ENCODE measurements around the gene MTUS2. TPM values are rescaled to one million over a fixed set of nuclear protein-coding genes. Genes with fewer than 3 reads are reported as not detected.

The MTUS2 gene
- total and polyA plus RNA-seq, 10 of the 15 experiments (the other 5 are each of a cell fraction or from before 2014, with no cell fraction given), result under 0.01 to 0.05 (median 0.02) TPM; not detected in 6

- TF ChIP-seq, protein P1, sequence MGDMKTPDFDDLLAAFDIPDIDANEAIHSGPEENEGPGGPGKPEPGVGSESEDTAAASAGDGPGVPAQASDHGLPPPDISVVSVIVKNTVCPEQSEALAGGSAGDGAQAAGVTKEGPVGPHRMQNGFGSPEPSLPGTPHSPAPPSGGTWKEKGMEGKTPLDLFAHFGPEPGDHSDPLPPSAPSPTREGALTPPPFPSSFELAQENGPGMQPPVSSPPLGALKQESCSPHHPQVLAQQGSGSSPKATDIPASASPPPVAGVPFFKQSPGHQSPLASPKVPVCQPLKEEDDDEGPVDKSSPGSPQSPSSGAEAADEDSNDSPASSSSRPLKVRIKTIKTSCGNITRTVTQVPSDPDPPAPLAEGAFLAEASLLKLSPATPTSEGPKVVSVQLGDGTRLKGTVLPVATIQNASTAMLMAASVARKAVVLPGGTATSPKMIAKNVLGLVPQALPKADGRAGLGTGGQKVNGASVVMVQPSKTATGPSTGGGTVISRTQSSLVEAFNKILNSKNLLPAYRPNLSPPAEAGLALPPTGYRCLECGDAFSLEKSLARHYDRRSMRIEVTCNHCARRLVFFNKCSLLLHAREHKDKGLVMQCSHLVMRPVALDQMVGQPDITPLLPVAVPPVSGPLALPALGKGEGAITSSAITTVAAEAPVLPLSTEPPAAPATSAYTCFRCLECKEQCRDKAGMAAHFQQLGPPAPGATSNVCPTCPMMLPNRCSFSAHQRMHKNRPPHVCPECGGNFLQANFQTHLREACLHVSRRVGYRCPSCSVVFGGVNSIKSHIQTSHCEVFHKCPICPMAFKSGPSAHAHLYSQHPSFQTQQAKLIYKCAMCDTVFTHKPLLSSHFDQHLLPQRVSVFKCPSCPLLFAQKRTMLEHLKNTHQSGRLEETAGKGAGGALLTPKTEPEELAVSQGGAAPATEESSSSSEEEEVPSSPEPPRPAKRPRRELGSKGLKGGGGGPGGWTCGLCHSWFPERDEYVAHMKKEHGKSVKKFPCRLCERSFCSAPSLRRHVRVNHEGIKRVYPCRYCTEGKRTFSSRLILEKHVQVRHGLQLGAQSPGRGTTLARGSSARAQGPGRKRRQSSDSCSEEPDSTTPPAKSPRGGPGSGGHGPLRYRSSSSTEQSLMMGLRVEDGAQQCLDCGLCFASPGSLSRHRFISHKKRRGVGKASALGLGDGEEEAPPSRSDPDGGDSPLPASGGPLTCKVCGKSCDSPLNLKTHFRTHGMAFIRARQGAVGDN (IDR thresholded peaks at IDR 0.05), result no peak
- TF ChIP-seq BRCA1 (IDR thresholded peaks at IDR 0.05; ENCODE audit: low read depth, low read length), result no peak
These were observed 362.1 kb downstream of the MTUS2 start (continued) for GRCh38 chr13:29182216-29182615.

DNA sequence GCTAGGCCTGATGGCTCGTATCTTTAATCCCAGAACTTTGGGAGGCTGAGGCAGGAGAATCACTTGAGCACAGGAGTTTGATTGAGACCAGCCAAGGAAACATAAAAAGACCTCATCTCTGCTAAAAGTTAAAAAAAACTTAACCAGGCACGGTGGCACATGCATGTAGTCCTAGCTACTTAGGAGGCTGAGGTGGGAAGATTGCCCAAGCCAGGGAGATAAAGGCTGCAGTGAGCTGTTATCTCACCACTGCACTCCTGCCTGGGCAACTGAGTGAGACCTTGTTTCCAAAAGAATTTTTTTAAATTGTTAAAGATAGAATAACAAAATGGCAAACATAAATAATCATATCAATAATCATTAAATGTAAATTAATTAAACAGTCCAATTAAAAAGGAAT lies 365.8 kb downstream of the MTUS2 start:
- Histone ChIP-seq H3K4me2 (ENCODE audit: control insufficient read depth, insufficient read depth) (no peak overlapping the region), H3K27ac (ENCODE audit: control insufficient read depth, insufficient read depth) (no peak overlapping the region), H3K27me3 (replicated peaks in 1 of 2; ENCODE audit: control insufficient read depth in 2 of 2, insufficient read depth in 2 of 2, low read length in 1 of 2) (no peaks in the 10 kb centered on the region), H3K4me3 (no peak overlapping the region), H3K79me2 (ENCODE audit: control insufficient read depth, insufficient read depth, low read length) (no peaks in the 10 kb centered on the region), H3K9me3 (replicated peaks; ENCODE audit: control insufficient read depth, insufficient read depth, low read length) (no peaks in the 10 kb centered on the region; the same call in 2 of the 3 replicates), H4K20me1 (ENCODE audit: control insufficient read depth, insufficient read depth) (no peaks in the 10 kb centered on the region), H3K4me1 (ENCODE audit: control insufficient read depth, insufficient read depth, low read length) (no peaks in the 10 kb centered on the region), H2AFZ (ENCODE audit: control insufficient read depth, low read depth, low read length) (no peak overlapping the region), H3K36me3 (ENCODE audit: control insufficient read depth in 2 of 2, insufficient read depth in 2 of 2, low read length in 1 of 2) (no peaks in the 10 kb centered on the region), H3K9ac (ENCODE audit: control insufficient read depth, insufficient read depth, low read length) (no peak overlapping the region)
- POLR2A ChIA-PET, result no interaction called here
- in situ Hi-C loops (cut with MboI) (no loop called here), intact Hi-C loops (cut with micrococcal nuclease; ENCODE audit: unreplicated experiment) (no loop called here)
- no TSS peak for BruUV-seq (replicated peaks)
- FAIRE-seq, result no peak
- WGBS (ENCODE audit: insufficient coverage, insufficient replicate concordance, low lambda C conversion rate, missing lambda C conversion rate), result 18% methylated on average over 2 of the region's 2 CpGs
- CTCF ChIA-PET, result no interaction called here
- no peak for ATAC-seq
- RAD21 ChIA-PET (ENCODE audit: unreplicated experiment), result no interaction called here
- SMC1A ChIA-PET (ENCODE audit: uncharacterized antibody, unreplicated experiment), result no interaction called here
- no peak for DNase-seq (ENCODE audit: low read depth, low spot score)
- TF ChIP-seq NR2C2 (IDR thresholded peaks at IDR 0.05; ENCODE audit: borderline replicate concordance, control insufficient read depth, insufficient read length, low read depth), result no peak
- TF ChIP-seq MEF2A (IDR thresholded peaks at IDR 0.05; ENCODE audit: insufficient read depth, low read depth, low read length), result no peak
- no peak for TF ChIP-seq SREBF2 (IDR thresholded peaks at IDR 0.05; ENCODE audit: low read length)
- no peak for TF ChIP-seq RAD21 (IDR thresholded peaks at IDR 0.05; ENCODE audit: insufficient read depth, low read depth, low read length)
- no peak for TF ChIP-seq POLR2AphosphoS2 (IDR thresholded peaks at IDR 0.05; ENCODE audit: low read depth, low read length)
- no peak for TF ChIP-seq SMARCA5 (IDR thresholded peaks at IDR 0.05)
- no peak for TF ChIP-seq IKZF2 (IDR thresholded peaks at IDR 0.05)
- no peak for TF ChIP-seq STAT3 (IDR thresholded peaks at IDR 0.05; ENCODE audit: low read depth, low read length)
- TF ChIP-seq, protein P2, sequence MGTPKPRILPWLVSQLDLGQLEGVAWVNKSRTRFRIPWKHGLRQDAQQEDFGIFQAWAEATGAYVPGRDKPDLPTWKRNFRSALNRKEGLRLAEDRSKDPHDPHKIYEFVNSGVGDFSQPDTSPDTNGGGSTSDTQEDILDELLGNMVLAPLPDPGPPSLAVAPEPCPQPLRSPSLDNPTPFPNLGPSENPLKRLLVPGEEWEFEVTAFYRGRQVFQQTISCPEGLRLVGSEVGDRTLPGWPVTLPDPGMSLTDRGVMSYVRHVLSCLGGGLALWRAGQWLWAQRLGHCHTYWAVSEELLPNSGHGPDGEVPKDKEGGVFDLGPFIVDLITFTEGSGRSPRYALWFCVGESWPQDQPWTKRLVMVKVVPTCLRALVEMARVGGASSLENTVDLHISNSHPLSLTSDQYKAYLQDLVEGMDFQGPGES (IDR thresholded peaks at IDR 0.05), result no peak
- TF ChIP-seq, protein P3, sequence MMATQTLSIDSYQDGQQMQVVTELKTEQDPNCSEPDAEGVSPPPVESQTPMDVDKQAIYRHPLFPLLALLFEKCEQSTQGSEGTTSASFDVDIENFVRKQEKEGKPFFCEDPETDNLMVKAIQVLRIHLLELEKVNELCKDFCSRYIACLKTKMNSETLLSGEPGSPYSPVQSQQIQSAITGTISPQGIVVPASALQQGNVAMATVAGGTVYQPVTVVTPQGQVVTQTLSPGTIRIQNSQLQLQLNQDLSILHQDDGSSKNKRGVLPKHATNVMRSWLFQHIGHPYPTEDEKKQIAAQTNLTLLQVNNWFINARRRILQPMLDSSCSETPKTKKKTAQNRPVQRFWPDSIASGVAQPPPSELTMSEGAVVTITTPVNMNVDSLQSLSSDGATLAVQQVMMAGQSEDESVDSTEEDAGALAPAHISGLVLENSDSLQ (IDR thresholded peaks at IDR 0.05), result no peak
- no peak for TF ChIP-seq NFYA (IDR thresholded peaks at IDR 0.05; ENCODE audit: borderline replicate concordance, low read depth, low read length)
- TF ChIP-seq BCL11A (IDR thresholded peaks at IDR 0.05; ENCODE audit: low read depth, low read length), result no peak
- TF ChIP-seq, protein P4, sequence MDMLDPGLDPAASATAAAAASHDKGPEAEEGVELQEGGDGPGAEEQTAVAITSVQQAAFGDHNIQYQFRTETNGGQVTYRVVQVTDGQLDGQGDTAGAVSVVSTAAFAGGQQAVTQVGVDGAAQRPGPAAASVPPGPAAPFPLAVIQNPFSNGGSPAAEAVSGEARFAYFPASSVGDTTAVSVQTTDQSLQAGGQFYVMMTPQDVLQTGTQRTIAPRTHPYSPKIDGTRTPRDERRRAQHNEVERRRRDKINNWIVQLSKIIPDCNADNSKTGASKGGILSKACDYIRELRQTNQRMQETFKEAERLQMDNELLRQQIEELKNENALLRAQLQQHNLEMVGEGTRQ (IDR thresholded peaks at IDR 0.05; ENCODE audit: borderline replicate concordance, low read depth, low read length), result no peak
- TF ChIP-seq DPF2 (IDR thresholded peaks at IDR 0.05), result no peak
